HG02798 (cell line): Measurements from ENCODE around the gene DRG1.
"Not testable (repeated sequence)": the region's sequence is repeated elsewhere in the genome, so short reads cannot be mapped to it uniquely, and the experiment has no call there.

ENCODE experiments used
- ATAC-seq: cut with Tn5 transposase; IDR thresholded peaks from one replicate; pipeline ENCODE4 v1.9.1; 2021; ENCODE audit warnings: mild to moderate bottlenecking; ENCODE audit not compliant: unreplicated experiment, poor library complexity

Gene DRG1

DNA sequence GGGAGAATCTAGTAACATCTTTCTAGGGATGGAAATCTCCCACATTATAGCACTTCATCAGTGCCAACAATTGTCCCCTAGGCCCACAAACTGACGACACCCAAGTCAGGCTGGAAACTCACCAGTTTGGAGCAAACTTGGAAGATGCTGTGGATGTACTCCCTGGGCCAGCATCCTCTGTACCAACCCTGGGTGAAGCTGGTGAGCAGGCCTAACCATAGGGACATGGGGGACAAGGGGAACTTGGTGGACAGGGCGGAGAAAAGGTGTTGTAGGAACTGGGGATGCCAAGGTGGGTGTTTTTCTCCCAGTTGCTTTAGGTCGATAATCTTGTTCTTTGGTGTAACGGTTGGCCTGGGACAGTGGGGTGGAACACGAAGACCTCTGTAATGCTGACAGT is 42.2 kb downstream of the DRG1 start:
- no peak for ATAC-seq

DNA sequence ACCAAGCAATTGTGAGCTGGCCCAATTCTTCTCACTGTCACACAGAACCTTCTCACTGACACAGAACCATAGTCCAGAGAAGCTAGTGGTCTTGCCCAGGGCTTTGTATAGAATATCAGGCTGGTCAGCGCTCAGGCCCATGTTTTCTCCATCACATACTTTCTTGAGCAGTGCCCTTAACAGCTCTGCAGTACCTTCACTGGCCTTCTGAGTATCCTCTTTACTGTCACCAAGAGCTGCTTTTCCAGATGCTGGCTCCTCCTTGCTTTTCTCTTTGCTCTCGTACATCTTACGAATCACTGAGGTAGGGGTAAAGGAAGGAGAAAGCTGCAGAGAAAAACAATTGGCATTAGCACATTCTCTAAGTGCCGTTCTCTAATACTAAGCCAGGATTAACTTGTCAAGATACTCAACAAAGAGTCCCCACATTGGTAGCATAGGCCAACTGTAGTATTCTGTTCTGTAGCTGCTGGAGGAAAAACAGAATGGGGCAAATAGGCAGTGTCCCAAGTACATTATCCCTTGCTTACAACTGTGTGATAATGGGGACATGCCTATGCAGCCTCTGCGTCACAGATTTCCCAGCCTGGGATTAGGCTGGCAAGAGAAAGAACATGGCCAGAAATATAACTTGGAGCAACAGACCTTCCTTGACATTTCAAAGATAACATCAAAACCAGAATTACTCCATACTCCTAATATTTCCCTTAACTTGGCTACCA is 43.5 kb downstream of the DRG1 start:
- no peak for ATAC-seq

DNA sequence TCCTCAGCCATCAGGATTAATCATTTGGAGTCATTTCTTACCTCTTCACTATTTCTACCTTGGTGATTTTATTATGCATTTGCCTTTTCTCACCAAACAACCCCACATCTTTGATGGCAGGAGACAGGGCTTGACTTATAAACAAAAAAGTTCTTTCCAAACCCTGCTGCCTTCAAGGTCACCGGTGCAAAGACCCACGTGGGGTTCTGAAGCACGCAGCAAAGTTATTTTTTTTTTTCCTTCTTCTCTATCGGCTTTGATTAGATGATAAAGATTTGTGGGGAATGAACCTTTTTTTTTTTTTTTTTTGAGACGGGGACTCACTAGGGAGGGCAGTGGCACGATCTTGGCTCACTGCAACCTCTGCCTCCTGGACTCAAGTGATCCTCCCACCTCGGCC is 44.1 kb downstream of the DRG1 start:
- no peak for ATAC-seq

DNA sequence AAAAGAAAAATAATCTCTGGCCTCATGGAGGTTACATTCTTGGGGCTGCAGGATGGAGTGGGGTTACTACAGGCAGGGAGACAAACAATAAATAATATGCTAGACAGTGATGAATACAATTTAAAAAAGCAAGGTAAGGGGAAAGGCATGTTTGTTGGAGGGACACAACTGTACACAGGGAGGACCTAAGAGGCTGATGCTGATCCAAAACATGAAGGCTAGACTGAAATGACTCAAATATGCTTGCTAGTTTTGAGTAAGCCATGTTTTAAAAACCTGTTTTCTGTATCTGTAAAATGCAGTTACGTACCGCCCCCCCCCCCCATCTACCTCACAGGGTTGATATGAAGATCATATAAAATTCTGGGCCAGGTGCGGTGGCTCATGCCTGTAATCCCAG is 46.2 kb downstream of the DRG1 start:
- ATAC-seq, result no peak

DNA sequence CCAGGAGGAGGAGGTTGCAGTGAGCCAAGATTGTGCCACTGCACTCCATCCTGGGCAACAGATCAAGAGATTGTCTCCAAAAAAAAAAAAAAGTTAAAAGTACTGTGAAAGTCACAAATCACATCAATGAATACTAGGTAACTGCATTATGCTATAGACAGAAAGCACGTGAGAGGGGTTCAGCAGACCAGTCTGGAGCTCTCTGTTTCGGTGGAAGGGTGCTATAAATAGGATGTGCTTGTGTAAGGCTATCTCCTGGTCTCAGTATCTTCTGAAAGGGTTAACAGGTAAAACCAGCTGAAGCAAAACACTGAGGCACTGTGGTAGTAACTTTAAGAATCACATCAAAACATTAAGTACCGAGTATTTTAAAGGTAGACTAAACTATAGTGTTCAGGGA is 46.8 kb downstream of the DRG1 start:
- no peak for ATAC-seq

DNA sequence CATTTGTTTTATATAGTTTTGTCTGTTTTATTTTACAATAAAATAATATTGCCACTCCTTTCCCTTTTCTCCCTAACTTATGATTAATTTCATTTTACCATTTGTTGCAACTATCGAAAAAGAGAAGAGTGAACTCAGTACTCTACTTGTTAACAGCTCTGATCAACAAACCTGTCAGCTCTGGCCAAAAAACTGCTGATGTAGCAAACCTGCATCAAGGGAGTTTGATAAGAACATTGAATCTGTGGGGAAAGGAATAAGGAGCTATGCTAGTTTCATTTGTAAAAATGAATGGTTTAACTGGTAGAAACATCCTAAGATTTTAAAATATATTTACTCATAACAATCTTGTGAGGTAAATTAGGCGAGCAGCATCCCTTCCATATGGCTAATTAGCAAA is 47.4 kb downstream of the DRG1 start:
- ATAC-seq, result no peak

DNA sequence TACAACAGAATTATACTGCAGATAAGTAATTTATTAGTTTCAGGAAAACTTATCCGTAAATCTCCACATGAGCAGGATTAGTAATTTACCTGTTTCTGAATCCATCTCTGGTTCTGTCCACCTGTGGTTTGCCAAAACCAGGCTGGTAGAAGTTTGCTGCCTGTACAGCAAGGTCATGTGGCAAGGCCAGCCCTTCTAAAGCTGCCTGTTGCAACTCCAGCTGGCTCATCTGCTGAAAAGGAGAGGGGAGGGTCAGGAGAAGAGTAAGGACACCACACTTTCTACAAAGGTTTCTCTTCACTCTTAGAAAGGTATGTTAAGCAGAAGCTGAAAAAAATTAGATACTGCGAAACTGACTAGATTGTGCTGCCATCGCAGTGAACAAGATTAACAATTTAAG is 47.9 kb downstream of the DRG1 start:
- ATAC-seq, result no peak

DNA sequence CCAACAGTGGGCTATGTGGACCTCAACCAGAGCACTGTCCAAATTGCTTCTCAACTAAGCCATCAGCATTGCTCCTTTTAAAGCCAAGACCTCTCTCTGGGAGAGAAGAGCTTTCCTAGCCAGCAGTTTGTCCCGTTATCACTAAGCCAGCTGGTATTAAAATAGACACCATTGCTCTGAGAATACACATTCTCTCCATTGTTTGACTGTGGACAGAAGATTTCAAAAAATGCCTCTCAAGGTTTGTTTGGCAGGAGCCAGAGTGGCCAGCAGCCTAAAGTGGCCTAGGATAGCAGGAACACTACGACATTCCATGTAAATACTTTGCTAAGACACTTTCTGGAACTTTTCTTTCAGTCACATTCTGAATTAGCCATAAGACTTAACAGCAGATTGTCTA is 49.0 kb downstream of the DRG1 start:
- ATAC-seq, result no peak

DNA sequence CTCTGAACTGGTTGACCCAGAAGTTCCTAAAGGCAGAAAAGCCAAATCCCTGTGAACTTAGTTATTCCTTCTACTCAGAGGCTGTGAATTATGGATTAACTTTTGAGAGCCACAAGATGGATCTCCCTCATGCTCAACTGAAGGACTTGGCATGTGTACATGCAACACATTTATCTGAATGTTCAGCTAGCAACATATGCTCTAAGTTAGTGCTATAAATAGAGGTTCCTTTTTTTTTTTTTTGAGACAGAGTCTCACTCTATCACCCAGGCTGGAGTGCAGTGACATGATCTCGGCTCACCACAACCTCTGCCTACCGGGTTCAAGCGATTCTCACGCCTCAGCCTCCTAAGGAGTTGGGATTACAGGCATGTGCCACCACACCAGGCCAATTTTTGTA is 50.1 kb downstream of the DRG1 start:
- ATAC-seq, result no peak

DNA sequence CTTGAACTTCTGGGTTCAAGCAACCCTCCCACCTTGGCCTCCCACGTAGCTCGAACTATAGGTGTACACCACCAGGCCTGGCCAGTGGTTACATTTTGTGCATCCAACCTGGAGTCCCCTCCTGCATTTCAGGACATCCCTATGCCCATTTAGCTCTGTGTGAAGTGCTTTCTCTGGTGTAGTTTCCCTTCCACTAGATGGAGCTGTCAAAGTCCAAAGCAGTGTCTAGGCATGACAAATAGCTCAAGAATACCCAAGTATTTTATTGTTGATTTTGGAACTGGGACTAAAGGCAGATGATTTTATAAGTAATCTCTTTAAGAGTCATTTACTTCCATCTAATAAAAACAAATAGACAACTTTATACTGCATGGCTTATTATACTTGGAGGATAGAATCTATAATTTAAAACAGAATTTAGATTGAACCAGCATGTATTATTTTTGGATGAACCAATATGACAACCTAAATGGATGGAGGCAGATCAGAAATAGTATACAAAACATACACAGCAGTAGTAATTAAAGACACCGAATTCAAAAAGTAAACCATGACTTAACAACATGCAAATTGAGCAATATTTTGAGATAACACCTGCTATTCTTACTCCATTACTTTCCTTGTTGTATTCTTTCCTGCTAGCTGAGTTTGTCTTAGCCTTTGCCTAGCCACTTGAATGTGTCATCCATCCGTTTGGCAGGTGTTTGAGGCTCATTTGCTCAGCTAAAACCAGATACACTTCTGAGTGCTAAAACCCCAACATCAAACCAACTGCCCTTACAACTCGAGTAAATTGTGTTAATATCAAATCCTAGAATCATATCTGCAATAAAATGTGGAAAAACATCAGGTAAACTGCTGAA is 52.5 kb downstream of the DRG1 start:
- ATAC-seq, result no peak

DNA sequence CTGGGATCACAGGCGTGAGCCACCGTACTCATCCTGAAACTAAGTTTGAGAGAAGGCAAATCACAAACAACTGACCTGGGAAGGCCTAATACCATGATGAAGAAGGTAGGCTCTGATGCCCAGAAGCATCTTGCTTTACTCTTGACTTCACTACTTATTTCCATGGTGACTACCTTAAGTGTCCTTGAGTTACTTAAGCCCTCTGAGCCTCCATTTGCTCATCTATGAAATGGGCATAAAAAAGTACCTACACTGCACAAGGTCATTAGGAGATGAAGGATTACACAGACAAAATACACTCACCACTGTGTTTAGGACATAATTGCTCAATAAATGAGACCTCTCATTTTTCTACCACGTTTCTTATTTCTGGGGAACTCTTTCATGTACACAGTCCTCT is 62.3 kb downstream of the DRG1 start:
- no peak for ATAC-seq

DNA sequence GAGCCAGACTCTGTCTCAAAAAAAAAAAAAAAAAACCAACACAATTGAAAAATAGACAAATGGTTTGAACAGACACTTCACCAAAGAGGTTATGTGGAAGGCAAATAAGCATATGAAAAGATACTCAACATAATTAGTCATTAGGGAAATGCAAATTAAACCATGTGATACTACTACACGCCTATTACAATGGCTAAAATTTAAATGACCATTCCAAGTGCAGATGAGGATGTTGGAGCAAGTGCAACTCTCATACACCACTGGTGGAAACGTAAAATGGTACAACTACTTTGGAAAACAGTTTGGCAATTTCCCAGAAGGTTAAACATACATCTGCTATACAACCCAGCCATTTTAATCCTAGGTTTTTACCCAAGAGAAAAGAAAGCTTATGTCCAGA is 65.9 kb downstream of the DRG1 start:
- no peak for ATAC-seq

DNA sequence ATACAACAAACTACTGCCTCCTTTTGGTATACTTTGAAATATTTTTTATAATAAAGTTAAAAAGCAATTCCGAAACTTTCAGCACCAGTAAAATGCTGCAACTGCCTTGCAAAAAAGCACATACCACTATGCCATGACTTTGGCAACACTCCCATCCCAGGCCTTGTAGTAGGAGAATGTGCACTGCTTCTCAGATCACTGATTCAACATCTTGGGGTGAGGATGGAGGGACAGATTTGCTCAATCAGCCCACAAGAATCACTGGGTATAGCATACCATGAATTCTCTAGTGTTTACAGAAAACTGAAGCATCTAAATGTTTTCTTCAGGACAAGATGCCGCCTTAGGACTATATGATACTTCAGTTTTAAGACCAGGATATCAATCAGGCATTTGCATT is 75.3 kb downstream of the DRG1 start:
- ATAC-seq, result no peak

DNA sequence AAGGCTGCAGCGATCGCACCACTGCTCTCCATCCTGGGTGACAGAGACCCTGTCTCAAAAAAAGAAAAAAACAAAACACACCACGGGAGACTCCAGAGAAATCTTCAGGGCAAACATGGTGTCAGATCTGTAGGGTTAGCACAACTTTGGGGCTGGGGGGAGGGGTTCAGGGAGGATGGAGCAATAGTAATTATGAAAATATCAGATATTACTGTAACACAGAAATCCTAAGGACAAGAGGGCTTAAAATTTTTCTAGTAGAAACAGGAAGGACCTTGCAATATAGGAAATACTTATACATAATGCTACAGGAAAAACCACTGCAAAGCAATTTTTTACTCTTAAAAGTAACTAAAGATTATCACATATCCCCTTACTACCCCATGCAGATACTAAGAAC is 76.4 kb downstream of the DRG1 start:
- ATAC-seq, result no peak

DNA sequence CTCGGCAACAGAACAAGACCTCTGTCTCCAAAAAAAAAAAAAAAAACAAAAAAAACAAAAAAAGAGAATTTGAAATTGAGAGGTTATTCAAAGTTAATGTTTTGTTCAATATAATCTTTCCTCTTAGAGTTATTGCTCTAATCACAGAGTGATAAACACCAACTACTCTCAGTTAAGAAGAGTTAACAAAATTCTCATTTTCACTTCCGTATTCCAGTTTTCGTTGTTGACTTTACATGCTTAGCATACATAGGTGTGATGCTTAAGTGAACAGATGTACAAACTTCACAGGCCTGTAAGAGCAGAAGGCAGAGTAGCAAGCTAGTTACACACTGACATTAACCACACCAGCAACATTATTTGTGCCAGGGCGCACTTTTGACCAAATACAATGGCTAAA is 77.9 kb downstream of the DRG1 start:
- peak; percentile 64 for ATAC-seq

DNA sequence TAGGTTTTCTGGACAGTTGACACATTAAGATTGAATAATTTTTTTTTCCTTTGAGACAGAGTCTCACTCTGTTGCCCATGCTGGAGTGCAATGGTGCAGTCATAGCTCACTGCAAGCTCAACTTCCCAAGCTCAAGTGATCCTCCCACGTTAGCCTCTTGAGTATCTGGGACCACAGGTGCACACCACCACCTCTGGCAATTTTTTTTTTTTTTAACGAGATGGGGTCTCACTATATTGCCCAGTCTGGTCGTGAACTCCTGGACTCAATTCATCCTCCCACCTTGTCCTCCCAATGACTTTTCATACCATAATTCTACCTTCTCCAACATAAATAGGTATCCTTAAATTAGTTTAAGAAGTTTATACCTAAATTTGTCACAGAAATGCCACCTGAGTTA is 81.7 kb downstream of the DRG1 start:
- ATAC-seq, result no peak

DNA sequence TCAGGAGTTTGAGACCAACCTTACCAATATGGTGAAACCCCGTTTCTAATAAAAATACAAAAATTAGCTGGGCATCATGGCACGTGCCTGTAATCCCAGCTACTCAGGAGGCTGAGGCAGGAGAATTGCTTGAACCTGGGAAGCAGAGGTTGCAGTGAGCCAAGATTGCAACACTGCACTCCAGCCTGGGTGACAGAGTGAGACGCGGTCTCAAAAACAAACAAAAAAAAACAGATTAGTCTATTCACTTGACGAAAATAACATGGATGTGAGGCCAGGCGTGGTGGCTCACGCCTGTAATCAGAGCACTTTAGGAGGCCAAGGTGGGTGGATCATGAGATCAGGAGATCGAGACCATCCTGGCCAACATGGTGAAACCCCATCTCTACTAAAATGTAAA is 83.1 kb downstream of the DRG1 start:
- ATAC-seq, result not testable (repeated sequence)
